GM12878 (cell line): ENCODE results near the gene C19orf73. TPM values are rescaled to one million over a fixed set of nuclear protein-coding genes. Genes with fewer than 3 reads are reported as not detected.

ENCODE experiments used
- ATAC-seq: fragments of 200-7000 bp; cut with Tn5 transposase; 3 replicates; pipeline ENCODE4 v1.9.1; 2020; ENCODE audit warnings: mild to moderate bottlenecking, moderate library complexity
- BruUV-seq: library from RNA; stranded (reverse); fragments of 400-500 nt; replicated peaks from 2 replicates; lab custom pipeline; 2021; lab: Mats Ljungman, UMichigan
- CTCF ChIA-PET: fragments of 300-600 bp; sonication (Branson Sonifier 250); formaldehyde crosslinking; extraction: SDS; loops from one replicate; lab custom pipeline; 2021; ENCODE audit warnings: inconsistent platforms; lab: Yijun Ruan, JAX
- POLR2A ChIA-PET: fragments of 350-600 bp; formaldehyde crosslinking; extraction: SDS; loops from one replicate; lab custom pipeline; 2021; ENCODE audit warnings: inconsistent platforms; lab: Charles Lee
- RAD21 ChIA-PET: fragments of 300-600 bp; sonication (Branson Sonifier 250); formaldehyde crosslinking; loops from one replicate; lab custom pipeline; 2023; ENCODE audit warnings: antibody characterized with exemption; ENCODE audit not compliant: unreplicated experiment; lab: Charles Lee
- SMC1A ChIA-PET: fragments of 300-600 bp; sonication (Branson Sonifier 250); formaldehyde crosslinking; loops from one replicate; lab custom pipeline; 2023; ENCODE audit not compliant: unreplicated experiment, uncharacterized antibody; lab: Charles Lee
- DNase-seq: peaks from one replicate; pipeline ENCODE4 v3.0.0-alpha.2; 2011; ENCODE audit warnings: low read depth, low spot score
- FAIRE-seq: peaks from 3 replicates; lab custom pipeline; 2011; peaks lifted over from hg19 to GRCh38; lab: Jason Lieb, UNC
- H2AFZ ChIP-seq: 2 replicates; pipeline ENCODE4 v1.6.0; 2011; ENCODE audit warnings: low read depth, low read length, control low read depth; ENCODE audit not compliant: control insufficient read depth
- H3K27ac ChIP-seq: 2 replicates; pipeline ENCODE4 v1.5.1; 2011; ENCODE audit warnings: control low read depth; ENCODE audit not compliant: control insufficient read depth, insufficient read depth
- H3K27me3 ChIP-seq, 2 experiments: replicated peaks in 1 of 2; 2 replicates each; pipeline versions ENCODE4 v1.6.0 to v1.6.1; 2011; ENCODE audit warnings: low read length in 1 of 2; ENCODE audit not compliant: control insufficient read depth in 2 of 2, insufficient read depth in 2 of 2
- H3K36me3 ChIP-seq, 2 experiments: 2 replicates each; pipeline ENCODE4 v1.5.1; 2011; ENCODE audit warnings: low read length in 1 of 2; ENCODE audit not compliant: control insufficient read depth in 2 of 2, insufficient read depth in 2 of 2
- H3K4me1 ChIP-seq: 2 replicates; pipeline ENCODE4 v1.6.1; 2011; ENCODE audit warnings: mild to moderate bottlenecking, low read length, moderate library complexity, mixed read lengths; ENCODE audit not compliant: control insufficient read depth, insufficient read depth
- H3K4me2 ChIP-seq: 2 replicates; pipeline ENCODE4 v1.6.0; 2011; ENCODE audit warnings: control low read depth; ENCODE audit not compliant: control insufficient read depth, insufficient read depth
- H3K4me3 ChIP-seq: fragments of 200-600 bp; sonication (generic); 2 replicates; pipeline ENCODE4 v1.5.1; 2016
- H3K79me2 ChIP-seq: 2 replicates; pipeline ENCODE4 v1.6.0; 2011; ENCODE audit warnings: low read length; ENCODE audit not compliant: control insufficient read depth, insufficient read depth
- H3K9ac ChIP-seq: 2 replicates; pipeline ENCODE4 v1.8.0; 2011; ENCODE audit warnings: low read length, control low read depth, mixed read lengths; ENCODE audit not compliant: control insufficient read depth, insufficient read depth
- H3K9me3 ChIP-seq: replicated peaks from 3 replicates; pipeline ENCODE4 v1.5.1; 2011; ENCODE audit warnings: mild to moderate bottlenecking, low read length; ENCODE audit not compliant: control insufficient read depth, insufficient read depth
- H4K20me1 ChIP-seq: 2 replicates; pipeline ENCODE4 v1.6.0; 2011; ENCODE audit not compliant: control insufficient read depth, insufficient read depth
- ASH2L ChIP-seq: fragments of 300-600, 200-600 bp; sonication (generic); IDR thresholded peaks from 2 replicates; pipeline ENCODE4 v1.6.1; 2017; ENCODE audit warnings: low read depth, mild to moderate bottlenecking, borderline replicate concordance
- BHLHE40 ChIP-seq, 2 experiments: fragments of 450-650 bp in 1 of 2; IDR thresholded peaks; 2 replicates each; pipeline ENCODE4 v1.6.1; 2011 to 2017; ENCODE audit warnings: low read depth in 2 of 2, borderline replicate concordance in 1 of 2, improper control_type of control experiment in 1 of 2, low read length in 1 of 2, mild to moderate bottlenecking in 1 of 2
- CHD2 ChIP-seq: IDR thresholded peaks from 2 replicates; pipeline ENCODE4 v1.6.1; 2011; ENCODE audit warnings: low read depth, low read length, improper control_type of control experiment, borderline replicate concordance
- CREM ChIP-seq: IDR thresholded peaks from 2 replicates; pipeline ENCODE4 v1.6.1; 2014; ENCODE audit warnings: antibody characterized with exemption, low read depth
- EED ChIP-seq: sonication (generic); IDR thresholded peaks from 2 replicates; pipeline ENCODE4 v1.6.1; 2016; ENCODE audit warnings: antibody characterized with exemption, low read depth
- EGR1 ChIP-seq, 2 experiments: IDR thresholded peaks; 1 replicate in 1 of 2; 2 replicates in 1 of 2; pipeline ENCODE4 v1.6.1; 2011 to 2012; ENCODE audit warnings: low read depth in 2 of 2, low read length in 2 of 2, borderline replicate concordance in 1 of 2, mild to moderate bottlenecking in 1 of 2, moderate library complexity in 1 of 2
- FOXK2 ChIP-seq: fragments of 450-650 bp; IDR thresholded peaks from 2 replicates; pipeline ENCODE4 v1.6.1; 2017; ENCODE audit warnings: mild to moderate bottlenecking, moderate library complexity
- GABPA ChIP-seq: IDR thresholded peaks from 2 replicates; pipeline ENCODE4 v1.6.1; 2014; ENCODE audit warnings: antibody characterized with exemption, low read depth, mild to moderate bottlenecking, inconsistent platforms
- IKZF1 ChIP-seq: fragments of 450-650 bp; conservative IDR thresholded peaks from 2 replicates; pipeline ENCODE4 v1.6.1; 2017; ENCODE audit warnings: antibody characterized with exemption, mild to moderate bottlenecking
- MAX ChIP-seq: IDR thresholded peaks from 2 replicates; pipeline ENCODE4 v1.6.1; 2012; ENCODE audit warnings: low read depth, low read length, improper control_type of control experiment
- MEF2B ChIP-seq: fragments of 450-650 bp; IDR thresholded peaks from 2 replicates; pipeline ENCODE4 v1.6.1; 2018; ENCODE audit warnings: mild to moderate bottlenecking, moderate library complexity; ENCODE audit not compliant: partially characterized antibody, poor library complexity, severe bottlenecking
- MTA2 ChIP-seq: fragments of 450-650 bp; IDR thresholded peaks from 2 replicates; pipeline ENCODE4 v1.6.1; 2016; ENCODE audit warnings: low read depth, mild to moderate bottlenecking, moderate library complexity
- NBN ChIP-seq: fragments of 450-650 bp; IDR thresholded peaks from 2 replicates; pipeline ENCODE4 v1.6.1; 2016
- POU2F2 ChIP-seq: IDR thresholded peaks from 3 replicates; pipeline ENCODE4 v1.6.1; 2011; ENCODE audit warnings: low read depth, mild to moderate bottlenecking, low read length, borderline replicate concordance
- RAD21 ChIP-seq: IDR thresholded peaks from 2 replicates; pipeline ENCODE4 v1.6.1; 2011; ENCODE audit warnings: mild to moderate bottlenecking, low read depth, low read length, moderate library complexity; ENCODE audit not compliant: insufficient read depth
- SMAD5 ChIP-seq: IDR thresholded peaks from 2 replicates; pipeline ENCODE4 v1.6.1; 2016; ENCODE audit warnings: antibody characterized with exemption, low read depth
- SRF ChIP-seq, 2 experiments: IDR thresholded peaks; 2 replicates each; pipeline ENCODE4 v1.6.1; 2011; ENCODE audit warnings: low read depth in 2 of 2, low read length in 2 of 2, mild to moderate bottlenecking in 1 of 2, moderate library complexity in 1 of 2
- STAT1 ChIP-seq: fragments of 450-650 bp; conservative IDR thresholded peaks from 2 replicates; pipeline ENCODE4 v1.6.1; 2014; ENCODE audit warnings: antibody characterized with exemption, mild to moderate bottlenecking
- STAT3 ChIP-seq: IDR thresholded peaks from 2 replicates; pipeline ENCODE4 v1.6.1; 2011; ENCODE audit warnings: low read depth, low read length, improper control_type of control experiment
- ZNF217 ChIP-seq: fragments of 450-650 bp; IDR thresholded peaks from 2 replicates; pipeline ENCODE4 v1.6.1; 2017; ENCODE audit warnings: antibody characterized with exemption, mild to moderate bottlenecking
- WGBS: methylation state at CpG from one replicate; pipeline ENCODE4 v1.1.6; 2016; ENCODE audit warnings: low lambda C conversion rate; ENCODE audit not compliant: insufficient replicate concordance, insufficient coverage; ENCODE audit errors: missing lambda C conversion rate; 5-methylcytosine and 5-hydroxymethylcytosine counted together
- in situ Hi-C: fragments of 300-500 bp; cut with MboI; formaldehyde crosslinking; loops from 9 replicates; pipeline ENCODE4 v1.14.3; 2018; ENCODE audit warnings: mixed read lengths
- intact Hi-C: fragments of 100-400 bp; cut with micrococcal nuclease; formaldehyde crosslinking; loops from one replicate; pipeline ENCODE4 v1.14.2; 2022; ENCODE audit not compliant: unreplicated experiment
- polyA plus RNA-seq, 11 experiments: library from polyadenylated mRNA; depleted of rRNA in 4 of 11; unstranded in 6 of 11; stranded (reverse) in 5 of 11; fragments of >200 nt; fragmentation: Nextera tagmentation in 4 of 11; fragmentation: Illumina TruSeq in 1 of 11; extraction: Ambion mirVana in 4 of 11; extraction: Trizol in 1 of 11; gene quantifications; 1 replicate in 1 of 11; 2 replicates in 10 of 11; pipeline versions ENCODE4 v1.2.1 to v1.2.3, GENCODE V29; 2011 to 2016; ENCODE audit warnings: inconsistent platforms in 2 of 11, missing spikeins in 2 of 11, low read depth in 1 of 11
- total RNA-seq, 4 experiments: library from RNA; depleted of rRNA in 3 of 4; stranded (reverse); fragments of >200 nt in 3 of 4; fragmentation: Illumina TruSeq in 1 of 4; extraction: Trizol in 1 of 4; gene quantifications; 2 replicates each; pipeline versions ENCODE4 v1.2.1 to v1.2.3, GENCODE V29; 2013 to 2021
- TF ChIP-seq, protein P1 (sequence below): fragments of 450-650 bp; IDR thresholded peaks from 2 replicates; pipeline ENCODE4 v1.6.1; 2017; ENCODE audit warnings: antibody characterized with exemption, mild to moderate bottlenecking, moderate library complexity

C19orf73 gene
- total and polyA plus RNA-seq, 10 of the 15 experiments (the other 5 are each of a cell fraction or from before 2014, with no cell fraction given) = 0.20 to 2.0 (median 0.80) TPM

DNA sequence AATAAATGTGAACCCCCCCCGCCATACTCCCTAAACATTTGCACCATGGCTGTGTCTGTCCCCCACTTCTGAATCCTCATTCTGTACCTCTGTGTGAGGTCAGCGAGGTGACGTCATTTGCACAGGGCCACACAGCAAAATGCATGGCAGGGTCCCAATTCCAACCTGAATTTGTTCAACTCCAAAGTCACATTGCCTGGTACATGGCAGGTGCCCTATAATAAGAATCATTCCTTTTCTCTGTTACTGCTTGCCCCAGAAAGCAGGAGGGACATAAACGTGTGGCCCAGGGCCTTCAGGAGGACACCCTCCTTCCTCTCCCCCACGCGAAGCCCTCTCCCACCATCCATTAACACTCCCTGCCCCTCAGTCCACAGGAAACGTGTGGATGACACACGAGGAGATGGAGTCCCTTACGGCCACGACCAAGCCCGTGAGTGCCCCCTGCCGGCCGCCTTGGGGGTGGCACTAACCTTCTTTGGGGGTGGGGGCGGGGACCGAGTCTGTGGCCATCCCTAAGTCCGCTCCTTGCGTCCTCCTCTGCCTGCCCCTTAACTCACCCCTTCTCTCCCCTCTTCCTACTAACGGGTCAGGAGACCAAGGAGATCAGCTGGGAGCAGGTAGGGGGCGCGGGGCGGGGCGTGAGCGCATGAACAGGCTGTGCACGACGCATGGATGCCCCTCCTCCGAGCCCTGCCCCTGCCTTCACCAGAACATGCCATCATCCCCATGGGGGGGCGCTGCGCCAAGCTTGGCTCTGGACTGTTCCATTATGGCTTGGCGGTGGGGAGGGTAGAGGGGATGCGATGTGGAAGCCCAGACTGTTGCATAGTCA, 26.8 kb upstream of the C19orf73 start:
- H2AFZ ChIP-seq = peak overlapping the region; percentile 61
- ChIA-PET RAD21 (interaction anchor here (1.1 to 3.5 kb wide), 3 partner anchors 40 to 51 kb away, joined by 3 to 13 read pairs (median 3); no protein-coding TSS in a partner anchor), POLR2A (interaction anchor here (0.6 kb wide), 1 partner anchor 325 kb away, joined by 5 read pairs; no protein-coding TSS in a partner anchor), SMC1A (interaction anchor here (1.0 to 1.4 kb wide), 3 partner anchors 48 to 53 kb away, joined by 3 to 5 read pairs (median 4); no protein-coding TSS in a partner anchor), CTCF (interaction anchor here (0.6 to 6.0 kb wide), 14 partner anchors 14 to 245 kb away, joined by 3 to 54 read pairs (median 4); partner anchors contain the start of gene LIN7B)
- no peaks in the 10 kb centered on the region for H4K20me1 ChIP-seq
- in situ Hi-C loops (no loop called here), intact Hi-C loops (loop anchor here (1.0 to 5.0 kb wide), 2 partner anchors 47 to 62 kb away; no protein-coding TSS in a partner anchor)
- ATAC-seq (peak; percentile 70), DNase-seq (peak; percentile 13), FAIRE-seq (no peak)
- BruUV-seq = no TSS peak
- 4% methylated on average over 28 of the region's 30 CpGs for WGBS
- H3K79me2 ChIP-seq = no peaks in the 10 kb centered on the region
- peaks cover 6 to 14% of the 10 kb centered on the region in 2 experiments for H3K27me3 ChIP-seq
- H3K9ac ChIP-seq = no peak overlapping the region
- peaks cover 6% of the 10 kb centered on the region for H3K4me1 ChIP-seq
- H3K4me3 ChIP-seq = no peak overlapping the region
- no peak overlapping the region for H3K27ac ChIP-seq
- no peaks in the 10 kb centered on the region; the same call in 1 of the 3 replicates for H3K9me3 ChIP-seq
- peak overlapping the region; percentile 26; the same call in 1 of the 2 replicates for H3K4me2 ChIP-seq
- H3K36me3 ChIP-seq = no peaks in the 10 kb centered on the region
- TF ChIP-seq STAT1 (no peak), MTA2 (no peak; the same call in 1 of the 2 replicates), IKZF1 (peak; percentile 34), STAT3 (no peak), FOXK2 (peak; percentile 88), MEF2B (no peak), SRF (IDR thresholded peaks at IDR 0.05; ENCODE audit: low read depth in 2 of 2, low read length in 2 of 2) (peak in 1 of 2 experiments; percentile 85; a peak in 2 of 4 replicates), EGR1 (IDR thresholded peaks at IDR 0.05; ENCODE audit: borderline replicate concordance in 1 of 2, low read depth in 2 of 2, low read length in 2 of 2) (peak in 1 of 2 experiments; percentile 24; a peak in 1 of 3 replicates), NBN (peak; percentile 59; the same call in 1 of the 2 replicates), EED (0 out of 2 replicates have a peak, but pooled peaks have one; percentile 14), ASH2L (no peak), SMAD5 (no peak), GABPA (no peak), POU2F2 (no peak), RAD21 (peak; percentile 70), ZNF217 (no peak), MAX (0 out of 2 replicates have a peak, but pooled peaks have one; percentile 34), CREM (0 out of 2 replicates have a peak, but pooled peaks have one; percentile 39), BHLHE40 (IDR thresholded peaks at IDR 0.05; ENCODE audit: borderline replicate concordance in 1 of 2, low read depth in 2 of 2, low read length in 1 of 2) (peak; percentile 42 to 67; a peak in 2 of 4 replicates), CHD2 (0 out of 2 replicates have a peak, but pooled peaks have one; percentile 31)
- TF ChIP-seq, protein P1, sequence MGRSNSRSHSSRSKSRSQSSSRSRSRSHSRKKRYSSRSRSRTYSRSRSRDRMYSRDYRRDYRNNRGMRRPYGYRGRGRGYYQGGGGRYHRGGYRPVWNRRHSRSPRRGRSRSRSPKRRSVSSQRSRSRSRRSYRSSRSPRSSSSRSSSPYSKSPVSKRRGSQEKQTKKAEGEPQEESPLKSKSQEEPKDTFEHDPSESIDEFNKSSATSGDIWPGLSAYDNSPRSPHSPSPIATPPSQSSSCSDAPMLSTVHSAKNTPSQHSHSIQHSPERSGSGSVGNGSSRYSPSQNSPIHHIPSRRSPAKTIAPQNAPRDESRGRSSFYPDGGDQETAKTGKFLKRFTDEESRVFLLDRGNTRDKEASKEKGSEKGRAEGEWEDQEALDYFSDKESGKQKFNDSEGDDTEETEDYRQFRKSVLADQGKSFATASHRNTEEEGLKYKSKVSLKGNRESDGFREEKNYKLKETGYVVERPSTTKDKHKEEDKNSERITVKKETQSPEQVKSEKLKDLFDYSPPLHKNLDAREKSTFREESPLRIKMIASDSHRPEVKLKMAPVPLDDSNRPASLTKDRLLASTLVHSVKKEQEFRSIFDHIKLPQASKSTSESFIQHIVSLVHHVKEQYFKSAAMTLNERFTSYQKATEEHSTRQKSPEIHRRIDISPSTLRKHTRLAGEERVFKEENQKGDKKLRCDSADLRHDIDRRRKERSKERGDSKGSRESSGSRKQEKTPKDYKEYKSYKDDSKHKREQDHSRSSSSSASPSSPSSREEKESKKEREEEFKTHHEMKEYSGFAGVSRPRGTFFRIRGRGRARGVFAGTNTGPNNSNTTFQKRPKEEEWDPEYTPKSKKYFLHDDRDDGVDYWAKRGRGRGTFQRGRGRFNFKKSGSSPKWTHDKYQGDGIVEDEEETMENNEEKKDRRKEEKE = peak; percentile 65; the same call in 1 of the 2 replicates
